T-helper 2 cell treated with Interferon-gamma antibody and Interleukin-4, amounts not matched to agents 5 μg/mL and 100 μg/mL, for 36 hours (primary cell): ENCODE results near the gene PDLIM5.
"Not testable (repeated sequence)": the region's sequence is repeated elsewhere in the genome, so short reads cannot be mapped to it uniquely, and the experiment has no call there.

Experiments
- DNase-seq: peaks from one replicate; pipeline ENCODE4 v3.0.0; 2021; ENCODE audit warnings: low spot score
- H3K27ac Mint-ChIP-seq: one replicate; pipeline ENCODE4 v1.8.0; 2021; ENCODE audit warnings: mild to moderate bottlenecking, mixed read lengths
- H3K27me3 Mint-ChIP-seq: one replicate; pipeline ENCODE4 v1.8.0; 2021; ENCODE audit warnings: low read depth, mixed read lengths
- H3K36me3 Mint-ChIP-seq: one replicate; pipeline ENCODE4 v1.8.0; 2021; ENCODE audit warnings: low read depth, mixed read lengths
- H3K4me1 Mint-ChIP-seq: one replicate; pipeline ENCODE4 v1.8.0; 2021; ENCODE audit warnings: low read depth, mixed read lengths
- H3K4me3 Mint-ChIP-seq: one replicate; pipeline ENCODE4 v1.8.0; 2022; ENCODE audit warnings: mild to moderate bottlenecking, moderate library complexity, mixed read lengths
- H3K9me3 Mint-ChIP-seq: one replicate; pipeline ENCODE4 v1.8.0; 2021; ENCODE audit warnings: mixed read lengths

The PDLIM5 gene

GRCh38 chr4:94451695-94452475, at the start of gene PDLIM5:
PDLIM5 (plus strand) TSS chr4:94451942; CDS start chr4:94455289, 3,347 bp downstream.
- H3K4me3 Mint-ChIP-seq: peak within 1 kb of the TSS; percentile 90
- peaks cover 29% of the 10 kb centered on the region for H3K27me3 Mint-ChIP-seq
- H3K9me3 Mint-ChIP-seq: no peaks in the 10 kb centered on the region
- DNase-seq: peak; percentile 89
- H3K36me3 Mint-ChIP-seq: peaks cover 1% of the 10 kb centered on the region
- peak within 1 kb of the TSS; percentile 49 for H3K27ac Mint-ChIP-seq
- H3K4me1 Mint-ChIP-seq: peaks cover 14% of the 10 kb centered on the region

- H3K4me1 Mint-ChIP-seq, H3K27ac Mint-ChIP-seq, H3K9me3 Mint-ChIP-seq, H3K4me3 Mint-ChIP-seq, H3K36me3 Mint-ChIP-seq, DNase-seq: not testable (repeated sequence)
- peaks cover 14% of the 10 kb centered on the region for H3K27me3 Mint-ChIP-seq
These were observed 49.3 kb upstream of the PDLIM5 start for GRCh38 chr4:94402439-94402838.

- Mint-ChIP-seq H3K9me3 (no peaks in the 10 kb centered on the region), H3K4me1 (peaks cover 9% of the 10 kb centered on the region), H3K36me3 (no peaks in the 10 kb centered on the region), H3K27me3 (peaks cover 18% of the 10 kb centered on the region), H3K27ac (no peak overlapping the region), H3K4me3 (no peak overlapping the region)
- DNase-seq: no peak
These were observed 48.0 kb upstream of the PDLIM5 start for GRCh38 chr4:94403751-94404150.

- H3K9me3 Mint-ChIP-seq: no peaks in the 10 kb centered on the region
- H3K4me1 Mint-ChIP-seq: no peaks in the 10 kb centered on the region
- peak; percentile 23 for DNase-seq
- H3K27me3 Mint-ChIP-seq: peaks cover 28% of the 10 kb centered on the region
- H3K27ac Mint-ChIP-seq: no peak overlapping the region
- no peaks in the 10 kb centered on the region for H3K36me3 Mint-ChIP-seq
- no peak overlapping the region for H3K4me3 Mint-ChIP-seq
These were observed 44.9 kb upstream of the PDLIM5 start for GRCh38 chr4:94406668-94407437.

GRCh38 chr4:94407846-94408245, 43.9 kb upstream of the PDLIM5 start:
- Mint-ChIP-seq H3K9me3 (no peaks in the 10 kb centered on the region), H3K4me1 (no peaks in the 10 kb centered on the region), H3K27ac (no peak overlapping the region), H3K27me3 (peaks cover 33% of the 10 kb centered on the region), H3K4me3 (no peak overlapping the region), H3K36me3 (no peaks in the 10 kb centered on the region)
- no peak for DNase-seq

GRCh38 chr4:94408549-94409374, 43.0 kb upstream of the PDLIM5 start:
- DNase-seq: no peak
- Mint-ChIP-seq H3K36me3 (no peaks in the 10 kb centered on the region), H3K4me3 (no peak overlapping the region), H3K27me3 (peaks cover 40% of the 10 kb centered on the region), H3K27ac (no peak overlapping the region), H3K4me1 (no peaks in the 10 kb centered on the region), H3K9me3 (no peaks in the 10 kb centered on the region)

- no peak overlapping the region for H3K4me3 Mint-ChIP-seq
These were observed 42.4 kb upstream of the PDLIM5 start for GRCh38 chr4:94409375-94409679.

GRCh38 chr4:94409962-94410361, 41.8 kb upstream of the PDLIM5 start:
- Mint-ChIP-seq H3K27me3 (peaks cover 38% of the 10 kb centered on the region), H3K4me1 (no peaks in the 10 kb centered on the region), H3K9me3 (no peaks in the 10 kb centered on the region), H3K27ac (no peak overlapping the region), H3K36me3 (no peaks in the 10 kb centered on the region), H3K4me3 (no peak overlapping the region)
- no peak for DNase-seq

More at GRCh38 chr4:94409375-94409679, 42.4 kb upstream of the PDLIM5 start:
- Mint-ChIP-seq H3K27ac (no peak overlapping the region), H3K4me1 (no peaks in the 10 kb centered on the region), H3K27me3 (peaks cover 42% of the 10 kb centered on the region), H3K9me3 (no peaks in the 10 kb centered on the region), H3K36me3 (no peaks in the 10 kb centered on the region)
- no peak for DNase-seq

GRCh38 chr4:94410678-94411206, 41.0 kb upstream of the PDLIM5 start:
- peaks cover 40% of the 10 kb centered on the region for H3K27me3 Mint-ChIP-seq
- no peak overlapping the region for H3K27ac Mint-ChIP-seq
- H3K4me3 Mint-ChIP-seq: no peak overlapping the region
- no peaks in the 10 kb centered on the region for H3K9me3 Mint-ChIP-seq
- no peaks in the 10 kb centered on the region for H3K36me3 Mint-ChIP-seq
- DNase-seq: no peak
- H3K4me1 Mint-ChIP-seq: no peaks in the 10 kb centered on the region

- no peaks in the 10 kb centered on the region for H3K9me3 Mint-ChIP-seq
- H3K27me3 Mint-ChIP-seq: peaks cover 40% of the 10 kb centered on the region
- DNase-seq: no peak
- H3K4me1 Mint-ChIP-seq: no peaks in the 10 kb centered on the region
- no peak overlapping the region for H3K27ac Mint-ChIP-seq
- no peaks in the 10 kb centered on the region for H3K36me3 Mint-ChIP-seq
- no peak overlapping the region for H3K4me3 Mint-ChIP-seq
These were observed 40.4 kb upstream of the PDLIM5 start for GRCh38 chr4:94411296-94411695.

GRCh38 chr4:94412019-94412657, 39.6 kb upstream of the PDLIM5 start:
- H3K27me3 Mint-ChIP-seq: peaks cover 46% of the 10 kb centered on the region
- DNase-seq: no peak
- H3K4me1 Mint-ChIP-seq: no peaks in the 10 kb centered on the region
- no peak overlapping the region for H3K27ac Mint-ChIP-seq
- no peak overlapping the region for H3K4me3 Mint-ChIP-seq
- H3K36me3 Mint-ChIP-seq: no peaks in the 10 kb centered on the region
- H3K9me3 Mint-ChIP-seq: no peaks in the 10 kb centered on the region

- DNase-seq: no peak
- Mint-ChIP-seq H3K4me1 (no peaks in the 10 kb centered on the region), H3K9me3 (no peaks in the 10 kb centered on the region), H3K36me3 (no peaks in the 10 kb centered on the region), H3K27ac (no peak overlapping the region), H3K27me3 (peaks cover 48% of the 10 kb centered on the region), H3K4me3 (no peak overlapping the region)
These were observed 39.1 kb upstream of the PDLIM5 start for GRCh38 chr4:94412658-94413038.

GRCh38 chr4:94413085-94413840, 38.5 kb upstream of the PDLIM5 start:
- H3K27ac Mint-ChIP-seq: no peak overlapping the region
- peaks cover 48% of the 10 kb centered on the region for H3K27me3 Mint-ChIP-seq
- DNase-seq: no peak
- no peaks in the 10 kb centered on the region for H3K9me3 Mint-ChIP-seq
- no peaks in the 10 kb centered on the region for H3K4me1 Mint-ChIP-seq
- no peaks in the 10 kb centered on the region for H3K36me3 Mint-ChIP-seq
- no peak overlapping the region for H3K4me3 Mint-ChIP-seq
